Mesenchymal stem cell (in vitro differentiated cells and primary cell): ENCODE measurements around the gene LIPC.

ENCODE experiments used
- DNase-seq: peaks from one replicate; pipeline ENCODE4 v3.0.0-alpha.2; 2013
- H2AFZ ChIP-seq: one replicate; pipeline ENCODE4 v1.6.1; 2013; ENCODE audit warnings: low read depth, mild to moderate bottlenecking, control low read depth, inconsistent platforms, low read length, moderate library complexity
- H2AK5ac ChIP-seq: 2 replicates; pipeline ENCODE4 v1.6.1; 2013; ENCODE audit warnings: low read length, moderate library complexity, mild to moderate bottlenecking, inconsistent platforms; ENCODE audit not compliant: severe bottlenecking
- H2BK120ac ChIP-seq: one replicate; pipeline ENCODE4 v1.6.1; 2013; ENCODE audit warnings: low read depth, mild to moderate bottlenecking, inconsistent platforms, low read length, moderate library complexity
- H2BK12ac ChIP-seq, 2 experiments: one replicate each; pipeline ENCODE4 v1.6.1; 2013; ENCODE audit warnings: inconsistent platforms in 2 of 2, low read length in 2 of 2, mild to moderate bottlenecking in 2 of 2, moderate library complexity in 2 of 2, control low read depth in 1 of 2
- H2BK15ac ChIP-seq: one replicate; pipeline ENCODE4 v1.6.1; 2013; ENCODE audit warnings: mild to moderate bottlenecking, low read depth, inconsistent platforms; ENCODE audit not compliant: poor library complexity, severe bottlenecking
- H2BK5ac ChIP-seq: 2 replicates; pipeline ENCODE4 v1.6.1; 2013; ENCODE audit warnings: low read depth, mild to moderate bottlenecking, low read length, control low read depth, inconsistent platforms; ENCODE audit not compliant: poor library complexity, severe bottlenecking
- H3K14ac ChIP-seq, 2 experiments: one replicate each; pipeline ENCODE4 v1.6.1; 2013; ENCODE audit warnings: inconsistent platforms in 2 of 2, low read length in 2 of 2, control low read depth in 1 of 2, mild to moderate bottlenecking in 1 of 2, moderate library complexity in 1 of 2
- H3K18ac ChIP-seq, 2 experiments: one replicate each; pipeline ENCODE4 v1.6.1; 2013; ENCODE audit warnings: inconsistent platforms in 2 of 2, low read length in 2 of 2, control low read depth in 1 of 2, low read depth in 1 of 2, mild to moderate bottlenecking in 1 of 2
- H3K23ac ChIP-seq, 2 experiments: one replicate each; pipeline ENCODE4 v1.6.1; 2013; ENCODE audit warnings: inconsistent platforms in 2 of 2, low read length in 2 of 2, mild to moderate bottlenecking in 2 of 2, moderate library complexity in 2 of 2, control low read depth in 1 of 2
- H3K27ac ChIP-seq: 2 replicates; pipeline ENCODE4 v1.5.1; 2013; ENCODE audit warnings: mild to moderate bottlenecking, moderate library complexity, low read length, control low read depth, inconsistent platforms; ENCODE audit not compliant: poor library complexity, severe bottlenecking
- H3K27me3 ChIP-seq, 2 experiments: 2 replicates each; pipeline versions ENCODE4 v1.6.1 to v1.7.0; 2013; ENCODE audit warnings: low read length in 2 of 2, mild to moderate bottlenecking in 2 of 2, moderate library complexity in 2 of 2, control low read depth in 1 of 2, inconsistent platforms in 1 of 2; ENCODE audit not compliant: control insufficient read depth in 1 of 2, insufficient read depth in 1 of 2
- H3K36me3 ChIP-seq, 2 experiments: 2 replicates each; pipeline versions ENCODE4 v1.6.1 to v1.7.0; 2013; ENCODE audit warnings: low read length in 2 of 2, control low read depth in 1 of 2, inconsistent platforms in 1 of 2, low read depth in 1 of 2, mild to moderate bottlenecking in 1 of 2; ENCODE audit not compliant: insufficient read depth in 2 of 2, control insufficient read depth in 1 of 2
- H3K4ac ChIP-seq, 2 experiments: one replicate each; pipeline ENCODE4 v1.6.1; 2013; ENCODE audit warnings: inconsistent platforms in 2 of 2, low read length in 2 of 2, mild to moderate bottlenecking in 2 of 2, moderate library complexity in 2 of 2, control low read depth in 1 of 2, low read depth in 1 of 2
- H3K4me1 ChIP-seq: 2 replicates; pipeline ENCODE4 v1.6.1; 2013; ENCODE audit warnings: low read depth, low read length, control low read depth; ENCODE audit not compliant: control insufficient read depth, insufficient read depth
- H3K4me2 ChIP-seq: 2 replicates; pipeline ENCODE4 v1.6.1; 2013; ENCODE audit warnings: low read length, mild to moderate bottlenecking, inconsistent platforms; ENCODE audit not compliant: poor library complexity, severe bottlenecking
- H3K4me3 ChIP-seq, 2 experiments: 2 replicates each; pipeline versions ENCODE4 v1.5.1 to v1.7.0; 2013; ENCODE audit warnings: low read length in 2 of 2, mild to moderate bottlenecking in 2 of 2, control low read depth in 1 of 2, low read depth in 1 of 2; ENCODE audit not compliant: insufficient read depth in 1 of 2
- H3K79me1 ChIP-seq: replicated peaks from 2 replicates; pipeline ENCODE4 v1.6.1; 2013; ENCODE audit warnings: mild to moderate bottlenecking, control low read depth, low read length, inconsistent platforms; ENCODE audit not compliant: poor library complexity, severe bottlenecking
- H3K9ac ChIP-seq: 2 replicates; pipeline ENCODE4 v1.7.0; 2013; ENCODE audit warnings: mild to moderate bottlenecking, low read length, moderate library complexity
- H3K9me3 ChIP-seq: 2 replicates; pipeline ENCODE4 v1.7.0; 2013; ENCODE audit warnings: mild to moderate bottlenecking, low read length; ENCODE audit not compliant: control insufficient read depth
- H4K8ac ChIP-seq: one replicate; pipeline ENCODE4 v1.6.1; 2013; ENCODE audit warnings: inconsistent platforms, mild to moderate bottlenecking, low read length, moderate library complexity
- H4K91ac ChIP-seq: one replicate; pipeline ENCODE4 v1.6.1; 2013; ENCODE audit warnings: mild to moderate bottlenecking, low read length, inconsistent platforms
- WGBS: methylation state at CpG from one replicate; pipeline ENCODE4 v1.1.7; 2013; ENCODE audit warnings: mixed read lengths; 5-methylcytosine and 5-hydroxymethylcytosine counted together

Gene LIPC

GRCh38 chr15:58474741-58475323 is 43.0 kb downstream of the LIPC start:
- H3K18ac ChIP-seq, result peak overlapping the region; percentile 16 to 46
- no peak overlapping the region for H3K4me2 ChIP-seq
- 94% methylated on average over 1 of the region's 1 CpG for WGBS
- DNase-seq, result no peak
- H3K27ac ChIP-seq, result no peak overlapping the region
- H3K4me3 ChIP-seq, result no peak overlapping the region
- H3K36me3 ChIP-seq, result no peaks in the 10 kb centered on the region
- no peaks in the 10 kb centered on the region for H3K27me3 ChIP-seq
- peaks cover 25% of the 10 kb centered on the region for H3K4me1 ChIP-seq
- no peak overlapping the region for H2AFZ ChIP-seq
- H3K9me3 ChIP-seq, result no peaks in the 10 kb centered on the region
- H3K14ac ChIP-seq, result no peak overlapping the region
- no peak overlapping the region for H3K23ac ChIP-seq
- H3K9ac ChIP-seq, result no peak overlapping the region
- H3K4ac ChIP-seq, result no peak overlapping the region
- peak overlapping the region; percentile 70 for H4K91ac ChIP-seq
- H2BK5ac ChIP-seq, result no peak overlapping the region
- peak overlapping the region; percentile 66 for H2BK15ac ChIP-seq
- H3K79me1 ChIP-seq, result no peaks in the 10 kb centered on the region
- no peak overlapping the region for H4K8ac ChIP-seq
- peak overlapping the region; percentile 63 for H2AK5ac ChIP-seq
- peak overlapping the region; percentile 16 to 28 for H2BK12ac ChIP-seq
- H2BK120ac ChIP-seq, result peak overlapping the region; percentile 29

GRCh38 chr15:58475573-58476524 is 44.1 kb downstream of the LIPC start:
- no peaks in the 10 kb centered on the region for H3K79me1 ChIP-seq
- no peak overlapping the region for H3K23ac ChIP-seq
- H3K4me1 ChIP-seq, result peaks cover 23% of the 10 kb centered on the region
- DNase-seq, result peak; percentile 53
- H2BK5ac ChIP-seq, result no peak overlapping the region
- peak overlapping the region in 1 of 2 experiments; percentile 80 for H2BK12ac ChIP-seq
- H3K9me3 ChIP-seq, result no peaks in the 10 kb centered on the region
- H4K91ac ChIP-seq, result no peak overlapping the region
- H3K18ac ChIP-seq, result peak overlapping the region in 1 of 2 experiments; percentile 16
- H2BK120ac ChIP-seq, result no peak overlapping the region
- no peak overlapping the region for H3K27ac ChIP-seq
- H3K14ac ChIP-seq, result no peak overlapping the region
- H3K4me2 ChIP-seq, result no peak overlapping the region
- no peak overlapping the region for H2BK15ac ChIP-seq
- H3K4ac ChIP-seq, result peak overlapping the region; percentile 9 to 15
- no peak overlapping the region for H3K9ac ChIP-seq
- H2AFZ ChIP-seq, result no peak overlapping the region
- H4K8ac ChIP-seq, result no peak overlapping the region
- H3K36me3 ChIP-seq, result no peaks in the 10 kb centered on the region
- no peak overlapping the region for H3K4me3 ChIP-seq
- H2AK5ac ChIP-seq, result peak overlapping the region; percentile 89
- H3K27me3 ChIP-seq, result no peaks in the 10 kb centered on the region
- WGBS, result 82% methylated on average over 7 of the region's 7 CpGs

GRCh38 chr15:58476525-58477162 is 44.9 kb downstream of the LIPC start:
- H3K4me3 ChIP-seq, result no peak overlapping the region
- DNase-seq, result no peak
- no peak overlapping the region for H3K14ac ChIP-seq
- no peak overlapping the region for H3K23ac ChIP-seq
- H2BK120ac ChIP-seq, result no peak overlapping the region
- no peak overlapping the region for H2BK5ac ChIP-seq
- peak overlapping the region in 1 of 2 experiments; percentile 24 for H3K4ac ChIP-seq
- no peak overlapping the region for H3K27ac ChIP-seq
- H2BK12ac ChIP-seq, result peak overlapping the region in 1 of 2 experiments; percentile 80
- H3K18ac ChIP-seq, result no peak overlapping the region
- no peak overlapping the region for H4K91ac ChIP-seq
- no peaks in the 10 kb centered on the region for H3K36me3 ChIP-seq
- H3K9ac ChIP-seq, result no peak overlapping the region
- H3K79me1 ChIP-seq, result no peaks in the 10 kb centered on the region
- H3K4me1 ChIP-seq, result peaks cover 22% of the 10 kb centered on the region
- H2AK5ac ChIP-seq, result peak overlapping the region; percentile 89
- H2AFZ ChIP-seq, result no peak overlapping the region
- no peaks in the 10 kb centered on the region for H3K9me3 ChIP-seq
- no peak overlapping the region for H2BK15ac ChIP-seq
- no peak overlapping the region for H3K4me2 ChIP-seq
- no peak overlapping the region for H4K8ac ChIP-seq
- no peaks in the 10 kb centered on the region for H3K27me3 ChIP-seq
- WGBS, result 79% methylated on average over 8 of the region's 10 CpGs

- WGBS, result 78% methylated on average over 4 of the region's 4 CpGs
These were observed 45.4 kb downstream of the LIPC start for GRCh38 chr15:58477170-58477569.

More at GRCh38 chr15:58477170-58477569, 45.4 kb downstream of the LIPC start:
- no peak for DNase-seq
- Histone ChIP-seq H4K91ac (no peak overlapping the region), H3K4me2 (no peak overlapping the region), H3K36me3 (no peaks in the 10 kb centered on the region), H3K14ac (no peak overlapping the region), H3K4ac (peak overlapping the region in 1 of 2 experiments; percentile 26), H2BK5ac (no peak overlapping the region), H4K8ac (no peak overlapping the region), H3K4me3 (no peak overlapping the region), H3K9me3 (no peaks in the 10 kb centered on the region), H2AFZ (no peak overlapping the region), H3K9ac (no peak overlapping the region), H3K79me1 (no peaks in the 10 kb centered on the region), H3K27me3 (no peaks in the 10 kb centered on the region), H3K23ac (no peak overlapping the region), H2BK15ac (no peak overlapping the region), H2BK12ac (no peak overlapping the region), H3K18ac (no peak overlapping the region), H3K4me1 (peaks cover 21% of the 10 kb centered on the region), H3K27ac (no peak overlapping the region), H2BK120ac (no peak overlapping the region), H2AK5ac (peak overlapping the region; percentile 89)
